ENCODE measurements around the gene FAM171A1. TPM values are rescaled to one million over a fixed set of nuclear protein-coding genes. Genes with fewer than 3 reads are reported as not detected.

FAM171A1 gene
- total RNA-seq, 1 donor from 2014 or later = 86.1 TPM

GRCh38 chr10:15227611-15228372 is 143.3 kb downstream of the FAM171A1 start:
- no peak for DNase-seq (ENCODE audit: low spot score, unreplicated experiment)
- Mint-ChIP-seq H3K4me1 (ENCODE audit: low read depth) (peaks cover 8% of the 10 kb centered on the region), H3K4me3 (ENCODE audit: low read depth) (no peak overlapping the region), H3K27ac (no peak overlapping the region), H3K27me3 (no peaks in the 10 kb centered on the region), H3K9me3 (ENCODE audit: low read depth) (peaks cover 3% of the 10 kb centered on the region), H3K36me3 (ENCODE audit: insufficient read depth) (peaks cover 20% of the 10 kb centered on the region)
- TF ChIP-seq CTCF (IDR thresholded peaks at IDR 0.05; ENCODE audit: unreplicated experiment) = no peak

GRCh38 chr10:15225511-15225910 is 145.6 kb downstream of the FAM171A1 start:
- no peak overlapping the region for H3K27ac Mint-ChIP-seq
- DNase-seq (ENCODE audit: low spot score, unreplicated experiment) = no peak
- TF ChIP-seq CTCF (IDR thresholded peaks at IDR 0.05; ENCODE audit: unreplicated experiment) = no peak
- no peak overlapping the region for H3K4me3 Mint-ChIP-seq (ENCODE audit: low read depth)
- peaks cover 3% of the 10 kb centered on the region for H3K9me3 Mint-ChIP-seq (ENCODE audit: low read depth)
- peaks cover 5% of the 10 kb centered on the region for H3K4me1 Mint-ChIP-seq (ENCODE audit: low read depth)
- peaks cover 17% of the 10 kb centered on the region for H3K36me3 Mint-ChIP-seq (ENCODE audit: insufficient read depth)
- no peaks in the 10 kb centered on the region for H3K27me3 Mint-ChIP-seq

GRCh38 chr10:15224948-15225347 is 146.1 kb downstream of the FAM171A1 start:
- no peak for TF ChIP-seq CTCF (IDR thresholded peaks at IDR 0.05; ENCODE audit: unreplicated experiment)
- Mint-ChIP-seq H3K27me3 (no peaks in the 10 kb centered on the region), H3K4me3 (ENCODE audit: low read depth) (no peak overlapping the region), H3K4me1 (ENCODE audit: low read depth) (no peaks in the 10 kb centered on the region), H3K27ac (no peak overlapping the region), H3K9me3 (ENCODE audit: low read depth) (peaks cover 3% of the 10 kb centered on the region), H3K36me3 (ENCODE audit: insufficient read depth) (peaks cover 17% of the 10 kb centered on the region)
- DNase-seq (ENCODE audit: low spot score, unreplicated experiment) = no peak

- no peak overlapping the region for H3K27ac Mint-ChIP-seq
- no peak overlapping the region for H3K4me3 Mint-ChIP-seq (ENCODE audit: low read depth)
- H3K36me3 Mint-ChIP-seq (ENCODE audit: insufficient read depth) = peaks cover 21% of the 10 kb centered on the region
- DNase-seq (ENCODE audit: low spot score, unreplicated experiment) = no peak
- H3K27me3 Mint-ChIP-seq = no peaks in the 10 kb centered on the region
- no peaks in the 10 kb centered on the region for H3K4me1 Mint-ChIP-seq (ENCODE audit: low read depth)
- no peaks in the 10 kb centered on the region for H3K9me3 Mint-ChIP-seq (ENCODE audit: low read depth)
- TF ChIP-seq CTCF (IDR thresholded peaks at IDR 0.05; ENCODE audit: unreplicated experiment) = no peak
These were observed 147.9 kb downstream of the FAM171A1 start for GRCh38 chr10:15223174-15223573.

GRCh38 chr10:15222511-15222910 is 148.6 kb downstream of the FAM171A1 start:
- Mint-ChIP-seq H3K4me3 (ENCODE audit: low read depth) (no peak overlapping the region), H3K27me3 (no peaks in the 10 kb centered on the region), H3K4me1 (ENCODE audit: low read depth) (no peaks in the 10 kb centered on the region), H3K27ac (no peak overlapping the region), H3K9me3 (ENCODE audit: low read depth) (no peaks in the 10 kb centered on the region), H3K36me3 (ENCODE audit: insufficient read depth) (peaks cover 18% of the 10 kb centered on the region)
- no peak for TF ChIP-seq CTCF (IDR thresholded peaks at IDR 0.05; ENCODE audit: unreplicated experiment)
- no peak for DNase-seq (ENCODE audit: low spot score, unreplicated experiment)
